Measurements from ENCODE around the gene PTPN2. TPM values are rescaled to one million over a fixed set of nuclear protein-coding genes. Genes with fewer than 3 reads are reported as not detected.

PTPN2 gene
- total and polyA plus RNA-seq, 4 donors = 47.8 to 79.9 (median 64.3) TPM

- no peak for ATAC-seq (ENCODE audit: insufficient read depth, low FRiP score)
- Histone ChIP-seq H3K27me3 (ENCODE audit: control insufficient read depth in 3 of 3, insufficient read depth in 3 of 3, low read length in 2 of 3) (no peaks in the 10 kb centered on the region), H3K36me3 (ENCODE audit: control insufficient read depth in 4 of 4, insufficient read depth in 4 of 4, low read length in 4 of 4) (peaks cover 5 to 11% (median 8%) of the 10 kb centered on the region in 4 donors), H3K9ac (ENCODE audit: insufficient read depth in 1 of 2, low read length in 2 of 2) (no peak overlapping the region), H3K4me1 (ENCODE audit: control insufficient read depth in 5 of 5, insufficient read depth in 5 of 5, low read length in 5 of 5) (peaks cover under 1 to 9% (median 2%) of the 10 kb centered on the region in 5 donors), H3K4me3 (no peak overlapping the region), H3K27ac (ENCODE audit: low read depth in 1 of 2, low read length in 1 of 2) (no peak overlapping the region), H3K9me3 (ENCODE audit: control insufficient read depth in 4 of 4, insufficient read depth in 3 of 4, low read length in 3 of 4) (no peaks in the 10 kb centered on the region)
- 46 to 63% methylated on average over 6 of the region's 6 CpGs for WGBS, 2 donors
- DNase-seq = no peak
- TF ChIP-seq CTCF (IDR thresholded peaks at IDR 0.05; ENCODE audit: control extremely low read depth, extremely low read depth) = no peak
Measured at GRCh38 chr18:12857215-12857905, 26.7 kb downstream of the PTPN2 start.

GRCh38 chr18:12855916-12856315 lies 28.1 kb downstream of the PTPN2 start:
- H3K27ac ChIP-seq (ENCODE audit: low read depth in 1 of 2, low read length in 1 of 2) = no peak overlapping the region
- WGBS, 2 donors = 96 to 98% methylated on average over 4 of the region's 4 CpGs
- H3K36me3 ChIP-seq (ENCODE audit: control insufficient read depth in 4 of 4, insufficient read depth in 4 of 4, low read length in 4 of 4) = peaks cover 5 to 11% (median 8%) of the 10 kb centered on the region in 4 donors
- no peaks in the 10 kb centered on the region for H3K27me3 ChIP-seq (ENCODE audit: control insufficient read depth in 3 of 3, insufficient read depth in 3 of 3, low read length in 2 of 3)
- ATAC-seq (ENCODE audit: insufficient read depth, low FRiP score) (no peak), DNase-seq (no peak)
- no peak for TF ChIP-seq CTCF (IDR thresholded peaks at IDR 0.05; ENCODE audit: control extremely low read depth, extremely low read depth)
- no peak overlapping the region for H3K4me3 ChIP-seq
- H3K4me1 ChIP-seq (ENCODE audit: control insufficient read depth in 5 of 5, insufficient read depth in 5 of 5, low read length in 5 of 5) = peaks cover 0 to 5% (median 0%) of the 10 kb centered on the region in 5 donors
- no peak overlapping the region for H3K9ac ChIP-seq (ENCODE audit: insufficient read depth in 1 of 2, low read length in 2 of 2)
- H3K9me3 ChIP-seq (ENCODE audit: control insufficient read depth in 4 of 4, insufficient read depth in 3 of 4, low read length in 3 of 4) = no peaks in the 10 kb centered on the region

- H3K9me3 ChIP-seq (ENCODE audit: control insufficient read depth in 4 of 4, insufficient read depth in 3 of 4, low read length in 3 of 4) = no peaks in the 10 kb centered on the region
- no peak for TF ChIP-seq CTCF (IDR thresholded peaks at IDR 0.05; ENCODE audit: control extremely low read depth, extremely low read depth)
- WGBS, 2 donors = 97% methylated on average over 7 of the region's 7 CpGs
- H3K9ac ChIP-seq (ENCODE audit: insufficient read depth in 1 of 2, low read length in 2 of 2) = no peak overlapping the region
- peaks cover 4 to 11% (median 8%) of the 10 kb centered on the region in 4 donors for H3K36me3 ChIP-seq (ENCODE audit: control insufficient read depth in 4 of 4, insufficient read depth in 4 of 4, low read length in 4 of 4)
- peaks cover 0 to 5% (median 0%) of the 10 kb centered on the region in 5 donors for H3K4me1 ChIP-seq (ENCODE audit: control insufficient read depth in 5 of 5, insufficient read depth in 5 of 5, low read length in 5 of 5)
- H3K27ac ChIP-seq (ENCODE audit: low read depth in 1 of 2, low read length in 1 of 2) = no peak overlapping the region
- H3K4me3 ChIP-seq = no peak overlapping the region
- no peak for DNase-seq
- ATAC-seq (ENCODE audit: insufficient read depth, low FRiP score) = no peak
- no peaks in the 10 kb centered on the region for H3K27me3 ChIP-seq (ENCODE audit: control insufficient read depth in 3 of 3, insufficient read depth in 3 of 3, low read length in 2 of 3)
Measured at GRCh38 chr18:12852566-12853315, 31.3 kb downstream of the PTPN2 start.
